ELR (cell line): ENCODE measurements around the gene SLC25A41.

Experiments used
- DNase-seq: peaks from one replicate; pipeline ENCODE4 v3.0.0-alpha.2; 2015; ENCODE audit warnings: low read depth

Gene SLC25A41

DNA sequence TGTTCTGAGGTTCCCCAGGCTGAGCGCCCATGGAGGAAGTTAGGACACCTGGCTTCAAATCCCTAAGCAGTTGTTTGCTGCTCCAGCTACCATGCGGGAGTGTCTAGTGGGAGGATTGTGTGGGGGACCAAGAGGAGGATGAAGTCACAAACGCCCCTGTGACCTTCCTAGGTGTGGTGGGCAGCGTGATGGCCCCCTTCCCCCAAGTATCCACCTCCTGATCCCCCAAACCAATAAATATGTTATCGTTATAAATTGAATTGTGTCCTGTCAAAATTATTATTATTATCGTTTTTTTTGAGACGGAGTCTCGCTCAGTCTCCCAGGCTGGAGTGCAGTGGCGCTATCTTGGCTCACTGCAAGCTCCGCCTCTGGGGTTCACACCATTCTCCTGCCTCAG is at the start of gene SLC25A41:
SLC25A41 (minus strand) TSS at position 101 of the 400 bp plus-strand sequence; CDS start at position 31, 70 bp downstream.
- DNase-seq, result no peak

GRCh38 chr19:6483235-6483634 is 49.7 kb upstream of the SLC25A41 start:
- no peak for DNase-seq

- no peak for DNase-seq
Measured at GRCh38 chr19:6482343-6482686, 48.8 kb upstream of the SLC25A41 start.

DNA sequence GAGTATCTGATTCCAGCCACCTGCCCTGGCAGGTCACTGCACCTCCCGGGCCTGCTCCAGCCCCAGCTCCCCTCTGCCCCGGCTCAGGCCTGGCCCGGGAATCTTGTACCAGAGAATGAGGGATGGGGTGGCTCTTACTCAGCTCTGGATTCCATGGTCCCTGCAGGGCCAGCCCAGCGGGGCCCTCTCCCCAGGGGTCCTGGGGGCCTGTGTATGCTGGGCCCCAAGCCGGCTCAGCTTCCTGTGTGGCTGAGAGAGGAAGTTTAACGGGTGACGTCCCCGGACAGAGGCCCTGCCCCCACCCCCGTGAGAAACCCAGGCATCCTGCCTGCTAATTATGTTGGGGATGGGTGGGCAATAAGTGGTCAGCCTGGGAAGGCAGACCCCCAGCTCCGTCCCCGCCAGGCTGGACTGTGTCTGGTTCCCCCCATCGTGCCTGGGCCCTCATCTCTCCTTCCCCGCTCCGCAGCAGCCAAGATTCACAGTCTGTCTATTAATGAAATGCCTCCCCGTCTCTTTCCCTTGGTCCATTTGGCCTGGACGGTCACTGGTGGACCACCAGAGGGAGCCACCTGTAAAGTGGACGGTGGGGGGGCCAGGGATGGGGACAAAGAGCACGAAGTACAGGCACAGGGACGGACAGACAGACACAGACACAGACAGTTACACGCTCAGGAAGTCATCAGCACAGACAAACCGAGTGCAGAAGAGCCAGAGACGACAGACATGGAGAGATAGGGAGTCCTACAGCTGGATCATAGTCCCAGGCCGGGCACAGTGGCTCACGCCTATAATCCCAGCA is 48.2 kb upstream of the SLC25A41 start, which contains the start of gene DENND1C:
DENND1C (minus strand) TSS at position 247 of the 802 bp plus-strand sequence; CDS start at position 155, 92 bp downstream.
- peak; percentile 45 for DNase-seq

DNA sequence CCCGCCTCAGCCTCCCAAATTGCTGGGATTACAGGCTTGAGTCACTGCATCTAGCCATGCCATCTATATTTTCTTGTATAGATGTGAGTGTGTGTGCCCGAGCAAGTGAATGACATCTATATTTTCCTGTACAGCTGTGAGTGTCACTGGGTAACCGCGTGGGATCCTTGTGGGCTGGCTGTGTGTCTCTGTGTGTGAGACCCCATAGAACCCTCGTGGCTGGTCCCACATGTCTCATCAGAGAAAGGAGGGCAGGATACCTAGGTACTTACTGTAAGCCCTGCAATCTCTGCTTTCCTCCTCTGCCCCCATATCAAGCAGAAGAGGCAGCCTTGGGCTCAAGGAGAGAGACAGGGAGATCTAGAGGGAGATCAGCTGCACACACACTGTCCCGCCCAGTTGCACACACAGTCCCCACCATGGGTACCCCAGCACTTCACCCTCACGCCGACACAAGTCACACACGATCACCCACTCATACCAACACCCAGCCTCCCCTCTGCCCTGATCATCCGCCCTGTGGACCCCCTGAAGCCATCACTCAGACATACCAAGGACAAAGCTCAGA is 47.4 kb upstream of the SLC25A41 start:
- DNase-seq, result no peak

DNA sequence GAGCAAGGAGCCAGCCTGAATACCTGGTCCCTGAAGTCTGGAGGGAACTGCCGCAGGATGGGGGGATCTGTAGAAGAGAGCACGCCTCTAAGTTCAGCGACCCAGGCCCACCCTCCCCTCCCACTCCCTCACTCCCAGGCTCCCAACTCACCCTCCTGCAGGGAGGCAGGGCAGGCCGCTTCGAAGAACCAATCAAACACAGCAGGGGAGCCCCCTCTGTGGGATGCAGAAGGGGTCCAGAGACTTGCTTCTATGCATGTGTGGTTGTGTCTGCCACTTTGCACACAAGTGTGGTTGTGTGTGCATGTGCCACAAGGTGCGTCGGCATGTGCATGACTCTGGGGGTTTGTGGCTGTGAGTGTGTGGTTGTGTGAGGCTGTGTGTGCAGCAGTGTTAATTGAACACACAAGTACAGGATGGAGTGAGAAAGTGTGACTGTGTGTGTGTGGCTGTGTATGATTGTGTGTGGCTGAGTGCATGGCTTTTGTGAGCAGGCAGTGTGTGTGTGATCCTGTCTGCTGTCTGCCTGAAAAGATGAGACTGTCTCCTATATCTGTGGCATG is 46.4 kb upstream of the SLC25A41 start:
- DNase-seq, result no peak

DNA sequence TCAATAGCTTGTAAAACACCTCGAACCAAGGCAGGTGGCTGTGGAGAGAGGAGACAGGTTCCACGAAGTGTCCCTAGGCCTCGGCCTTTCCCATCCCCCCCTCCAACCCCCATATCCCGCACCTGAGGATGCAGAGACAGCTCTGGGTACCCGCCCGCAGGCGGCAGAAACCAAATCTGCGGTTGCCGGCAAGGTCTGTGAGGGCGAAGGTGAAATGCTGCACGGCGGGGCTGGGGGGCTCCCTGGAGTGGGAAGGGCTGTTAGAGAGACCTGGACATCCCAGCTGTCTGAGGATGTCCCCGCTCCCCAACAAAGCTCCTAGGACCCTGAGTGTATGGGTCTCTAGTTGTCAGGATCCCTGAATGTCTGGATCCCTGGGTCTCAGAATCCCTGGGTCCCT is 45.3 kb upstream of the SLC25A41 start:
- no peak for DNase-seq

- DNase-seq, result no peak
Measured at GRCh38 chr19:6476896-6477431, 43.4 kb upstream of the SLC25A41 start.

DNA sequence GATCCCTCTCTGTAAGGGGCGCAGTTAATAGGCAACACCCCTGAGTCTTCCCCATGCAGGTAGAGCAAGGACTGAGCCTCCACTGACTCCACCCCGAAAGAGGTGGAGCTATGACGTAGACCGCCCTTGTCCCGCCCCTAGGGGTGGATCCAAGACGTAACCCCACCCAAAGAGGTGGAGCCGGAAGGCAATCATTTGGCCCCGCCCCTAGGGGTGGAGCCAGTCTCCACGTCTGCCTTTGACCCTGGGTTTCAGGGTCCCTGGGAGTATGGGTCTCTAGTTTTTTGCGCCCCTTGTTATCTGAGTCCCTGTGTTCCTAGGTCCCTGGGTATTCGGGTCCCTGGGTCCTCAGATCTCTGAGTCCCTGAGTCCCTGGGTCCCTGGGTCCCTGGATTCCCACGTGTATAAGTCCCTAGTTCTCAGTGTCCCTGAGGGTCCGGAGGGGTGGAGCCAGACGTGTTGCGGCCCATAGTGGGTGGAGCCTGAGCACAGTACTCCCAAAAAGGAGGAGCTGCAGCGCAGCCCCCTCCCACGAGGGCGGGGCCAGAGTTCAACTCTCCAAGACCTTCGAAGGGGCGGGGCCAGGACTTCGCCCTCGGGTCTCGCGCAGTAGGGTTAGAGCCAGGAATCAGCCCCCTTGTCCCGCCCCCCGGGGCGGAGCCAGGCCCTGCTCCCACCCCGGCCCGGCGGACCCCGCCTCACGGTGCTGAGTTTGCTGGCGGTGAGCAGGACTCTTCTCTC is 42.8 kb upstream of the SLC25A41 start:
- peak; percentile 62 for DNase-seq

- no peak for DNase-seq
Measured at GRCh38 chr19:6475321-6476108, 42.0 kb upstream of the SLC25A41 start.

DNA sequence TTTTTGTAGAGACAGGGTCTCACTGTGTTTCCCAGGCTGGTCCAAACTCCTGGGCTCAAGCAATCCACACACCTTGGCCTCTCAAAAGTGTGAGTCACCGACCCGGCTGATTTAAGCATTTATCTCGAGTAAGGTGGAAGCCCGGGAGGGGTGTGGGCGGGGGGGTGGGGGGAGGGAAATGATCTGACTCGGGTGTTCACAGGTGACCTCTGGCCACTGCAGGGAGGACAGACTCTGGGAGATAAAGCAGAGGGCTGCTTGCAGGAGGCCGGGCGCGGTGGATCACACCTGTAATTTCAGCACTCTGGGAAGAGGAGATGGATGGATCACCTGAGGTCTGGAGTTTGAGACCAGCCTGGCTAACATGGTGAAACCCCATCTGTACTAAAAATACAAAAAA is 40.1 kb upstream of the SLC25A41 start:
- no peak for DNase-seq

- no peak for DNase-seq
Measured at GRCh38 chr19:6472713-6473112, 39.1 kb upstream of the SLC25A41 start.

GRCh38 chr19:6471076-6471475 is 37.5 kb upstream of the SLC25A41 start:
- DNase-seq, result no peak

DNA sequence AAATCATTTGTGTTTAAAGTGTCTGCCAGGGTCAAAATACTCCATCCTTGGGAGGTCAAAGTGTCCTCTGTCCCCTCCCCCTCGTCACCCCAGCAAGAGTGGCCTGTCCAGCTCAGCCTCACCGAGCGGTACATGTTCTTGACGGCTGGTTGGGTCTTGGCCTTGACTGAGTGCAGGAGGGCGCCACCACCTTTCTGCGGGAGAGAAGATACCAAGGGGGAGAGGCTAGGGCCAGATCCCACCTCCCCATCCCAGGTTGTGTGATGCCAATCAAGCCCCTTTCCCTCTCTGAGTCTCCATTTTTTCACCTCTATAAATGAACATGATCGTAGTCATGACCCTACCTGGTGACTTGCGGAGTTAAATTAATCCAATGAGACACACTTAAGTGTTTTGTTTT is 36.6 kb upstream of the SLC25A41 start:
- DNase-seq, result no peak

DNA sequence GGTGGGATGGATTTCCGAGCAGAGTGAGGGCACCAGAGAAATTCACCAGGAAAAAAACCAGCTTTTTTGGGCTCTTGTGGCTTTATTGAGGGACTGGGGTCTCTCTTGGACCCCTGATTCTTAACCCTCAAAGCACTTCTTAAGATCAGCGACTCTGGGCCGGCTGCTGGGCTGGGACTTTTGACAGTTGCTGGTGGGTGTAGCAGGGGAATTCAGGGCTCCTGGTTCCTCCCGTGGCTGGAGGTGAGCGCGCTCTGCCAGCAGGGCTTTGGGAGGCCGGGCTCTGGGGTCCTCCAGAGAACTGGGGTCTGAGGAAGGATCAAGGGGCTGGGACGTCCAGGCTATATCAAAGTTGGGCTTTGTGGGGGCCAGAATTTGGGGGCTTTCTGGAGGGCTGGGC is 33.8 kb upstream of the SLC25A41 start:
- DNase-seq, result no peak

DNA sequence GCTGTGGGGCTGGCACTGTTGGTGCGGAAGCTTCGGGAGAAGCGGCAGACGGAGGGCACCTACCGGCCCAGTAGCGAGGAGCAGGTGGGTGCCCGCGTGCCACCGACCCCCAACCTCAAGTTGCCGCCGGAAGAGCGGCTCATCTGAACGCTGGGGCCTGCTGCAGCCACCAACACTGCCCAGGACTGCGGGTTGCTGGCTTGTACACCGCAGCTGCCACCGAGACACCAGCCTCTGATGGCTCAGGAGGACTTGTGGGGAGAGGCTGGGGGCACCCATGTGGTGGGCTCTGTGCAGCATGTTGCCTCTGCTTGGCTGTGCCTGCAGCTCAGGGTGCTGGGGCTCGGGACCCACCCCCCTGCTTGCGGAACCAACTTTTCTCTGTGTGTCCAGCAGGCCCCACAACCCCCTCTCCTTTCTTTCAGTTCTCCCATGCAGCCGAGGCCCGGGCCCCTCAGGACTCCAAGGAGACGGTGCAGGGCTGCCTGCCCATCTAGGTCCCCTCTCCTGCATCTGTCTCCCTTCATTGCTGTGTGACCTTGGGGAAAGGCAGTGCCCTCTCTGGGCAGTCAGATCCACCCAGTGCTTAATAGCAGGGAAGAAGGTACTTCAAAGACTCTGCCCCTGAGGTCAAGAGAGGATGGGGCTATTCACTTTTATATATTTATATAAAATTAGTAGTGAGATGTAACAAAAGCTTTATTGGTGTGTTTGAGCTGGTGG is 33.1 kb upstream of the SLC25A41 start:
- DNase-seq, result no peak

GRCh38 chr19:6465663-6466062 is 32.1 kb upstream of the SLC25A41 start:
- no peak for DNase-seq

GRCh38 chr19:6465006-6465405 is 31.4 kb upstream of the SLC25A41 start:
- DNase-seq, result no peak

DNA sequence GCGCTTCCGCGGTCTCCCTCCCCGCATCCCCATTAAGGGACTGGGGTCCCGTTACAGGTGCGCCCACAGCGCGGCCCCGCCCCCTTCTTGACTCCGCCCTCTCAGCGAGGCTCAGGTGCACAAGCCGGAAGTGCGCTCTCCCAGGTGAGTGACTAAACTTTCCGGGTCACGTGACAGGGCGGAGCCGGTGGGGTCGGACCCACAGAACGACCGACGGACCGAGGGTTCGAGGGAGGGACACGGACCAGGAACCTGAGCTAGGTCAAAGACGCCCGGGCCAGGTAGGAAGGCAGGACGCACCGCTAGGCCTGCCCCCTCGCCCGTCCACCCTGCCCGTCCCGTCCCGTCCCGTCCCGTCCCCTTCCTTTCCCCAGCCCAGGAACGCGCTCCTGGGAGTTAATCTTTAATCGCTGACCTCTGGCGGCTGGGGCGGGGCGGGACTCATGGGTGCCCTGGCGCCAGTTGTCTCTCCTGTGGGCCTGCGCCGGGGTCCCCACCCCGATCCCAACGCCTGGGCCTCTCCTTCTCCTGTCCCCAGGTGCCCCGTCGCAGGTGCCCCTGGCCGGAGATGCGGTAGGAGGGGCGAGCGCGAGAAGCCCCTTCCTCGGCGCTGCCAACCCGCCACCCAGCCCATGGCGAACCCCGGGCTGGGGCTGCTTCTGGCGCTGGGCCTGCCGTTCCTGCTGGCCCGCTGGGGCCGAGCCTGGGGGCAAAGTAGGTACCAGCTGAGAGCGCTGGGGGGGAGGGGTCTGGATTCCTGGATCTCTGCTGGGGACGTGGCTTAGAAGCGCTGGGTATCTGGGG is 30.7 kb upstream of the SLC25A41 start, which contains the start of gene CRB3:
CRB3 (plus strand) TSS at position 202 of the 804 bp plus-strand sequence; CDS start at position 633, 431 bp downstream.
- no peak for DNase-seq
